OCI-LY1 (cell line): Measurements from ENCODE around the gene ELL2.

Source experiments
- H2AFZ ChIP-seq: fragments of 200-600 bp; sonication (generic), shearing (Covaris generic); 2 replicates; pipeline ENCODE4 v1.6.0; 2014; ENCODE audit warnings: antibody characterized with exemption, mild to moderate bottlenecking, low read length
- H3F3A ChIP-seq: fragments of 200-600 bp; sonication (generic), shearing (Covaris generic); 2 replicates; pipeline ENCODE4 v1.6.0; 2014; ENCODE audit warnings: mild to moderate bottlenecking, antibody characterized with exemption, low read length, moderate library complexity; ENCODE audit not compliant: insufficient read depth
- H3K27ac ChIP-seq: fragments of 200-600 bp; sonication (generic); 2 replicates; pipeline ENCODE4 v1.5.1; 2014; ENCODE audit warnings: low read length, mixed run types, mild to moderate bottlenecking, low read depth; ENCODE audit not compliant: poor library complexity, severe bottlenecking
- H3K27me3 ChIP-seq: fragments of 200-600 bp; sonication (generic); 2 replicates; pipeline ENCODE4 v1.6.0; 2014; ENCODE audit warnings: antibody characterized with exemption, mild to moderate bottlenecking, low read length, moderate library complexity; ENCODE audit not compliant: insufficient read depth
- H3K36me3 ChIP-seq: fragments of 200-600 bp; sonication (generic); 2 replicates; pipeline ENCODE4 v1.6.1; 2014; ENCODE audit warnings: mild to moderate bottlenecking, antibody characterized with exemption, low read length, moderate library complexity, mixed read lengths; ENCODE audit not compliant: insufficient read depth
- H3K4me1 ChIP-seq: fragments of 200-600 bp; sonication (generic); 2 replicates; pipeline ENCODE4 v1.5.1; 2014; ENCODE audit warnings: mild to moderate bottlenecking, low read length, moderate library complexity; ENCODE audit not compliant: insufficient read depth, severe bottlenecking
- H3K4me2 ChIP-seq: fragments of 200-600 bp; sonication (generic), shearing (Covaris generic); 2 replicates; pipeline ENCODE4 v1.6.1; 2014; ENCODE audit warnings: low read length
- H3K4me3 ChIP-seq: fragments of 200-600 bp; sonication (generic); 2 replicates; pipeline ENCODE4 v1.5.1; 2014; ENCODE audit warnings: low read length, low read depth, mild to moderate bottlenecking, mixed read lengths; ENCODE audit not compliant: poor library complexity, severe bottlenecking
- H3K79me2 ChIP-seq: fragments of 200-600 bp; shearing (Covaris generic); 2 replicates; pipeline ENCODE4 v1.6.1; 2016; ENCODE audit warnings: mixed run types, low read length, mixed read lengths; ENCODE audit not compliant: insufficient read depth
- H3K9ac ChIP-seq: fragments of 200-600 bp; sonication (generic), shearing (Covaris generic); 2 replicates; pipeline ENCODE4 v1.6.1; 2014; ENCODE audit warnings: mild to moderate bottlenecking, low read length, mixed read lengths
- H3K9me2 ChIP-seq: fragments of 200-600 bp; sonication (generic), shearing (Covaris generic); 2 replicates; pipeline ENCODE4 v1.6.1; 2014; ENCODE audit warnings: low read depth, mild to moderate bottlenecking, low read length, mixed read lengths
- H3K9me3 ChIP-seq: fragments of 200-600 bp; shearing (Covaris generic); 2 replicates; pipeline ENCODE4 v1.6.1; 2014; ENCODE audit warnings: low read length, mixed read lengths
- H4K20me1 ChIP-seq: fragments of 200-600 bp; sonication (generic), shearing (Covaris generic); 2 replicates; pipeline ENCODE4 v1.6.0; 2016; ENCODE audit warnings: mild to moderate bottlenecking, low read length; ENCODE audit not compliant: insufficient read depth
- EZH2 ChIP-seq: fragments of 200-600 bp; sonication (generic), shearing (Covaris generic); IDR thresholded peaks from 2 replicates; pipeline ENCODE4 v1.8.0; 2017; ENCODE audit warnings: borderline replicate concordance, mixed run types, mild to moderate bottlenecking, antibody characterized with exemption, low read length, moderate library complexity, mixed read lengths
- TF ChIP-seq, protein P1 (sequence below): fragments of 200-600 bp; sonication (generic), shearing (Covaris generic); IDR thresholded peaks from 2 replicates; pipeline ENCODE4 v1.5.1; 2017; ENCODE audit warnings: mild to moderate bottlenecking, antibody characterized with exemption, low read length, moderate library complexity, mixed read lengths

The ELL2 gene

DNA sequence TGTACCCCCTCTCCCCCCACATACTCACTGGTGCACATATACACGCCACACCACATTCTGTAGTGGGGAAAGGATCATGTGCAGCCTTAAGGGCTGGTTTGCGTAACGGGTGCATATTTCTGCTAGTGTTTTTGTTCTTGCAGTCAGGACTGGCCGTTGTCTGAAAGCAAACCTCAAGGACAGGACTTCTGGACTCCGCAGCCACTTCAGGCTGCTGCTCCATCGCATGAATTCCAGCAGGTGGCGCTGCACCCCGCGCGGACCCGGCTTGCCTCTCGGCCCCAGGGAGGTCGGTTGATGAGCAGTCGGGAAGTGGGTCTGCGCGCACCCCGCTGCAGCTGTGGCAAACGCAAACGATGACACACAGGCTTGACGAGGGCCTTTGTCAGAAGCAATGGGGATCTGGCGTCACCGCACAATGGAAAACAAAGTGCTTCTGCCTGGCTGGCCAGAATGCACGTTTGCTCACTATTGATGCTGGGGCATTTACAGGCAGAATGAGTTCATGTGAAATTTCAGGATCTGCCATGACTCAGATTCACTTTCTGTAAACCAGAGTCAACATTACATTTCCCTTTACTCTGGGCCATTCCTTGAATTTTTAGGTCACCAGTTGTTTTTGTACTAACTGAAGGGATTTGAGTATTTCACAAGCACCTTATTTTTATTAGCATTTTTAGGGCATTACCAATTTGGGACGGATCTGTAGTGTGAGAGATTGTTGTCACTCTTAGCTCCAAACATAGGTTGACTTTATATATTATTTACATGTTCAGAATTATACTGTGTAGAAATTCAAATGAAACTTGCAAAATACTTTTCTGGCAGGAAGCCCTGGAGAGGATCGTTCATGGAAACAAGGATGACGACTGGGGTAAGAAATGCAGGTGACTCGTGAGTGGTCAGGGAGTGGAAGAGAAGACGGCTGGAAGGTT lies 102.7 kb downstream of the ELL2 start:
- Histone ChIP-seq H3F3A (no peaks in the 10 kb centered on the region), H2AFZ (no peak overlapping the region), H3K27ac (no peak overlapping the region), H3K4me2 (peak overlapping the region; percentile 35; the same call in 1 of the 2 replicates), H3K79me2 (no peaks in the 10 kb centered on the region), H3K4me3 (no peak overlapping the region), H3K27me3 (0 out of 2 replicates have a peak, but pooled peaks cover 6% of the 10 kb centered on the region), H3K9me3 (no peaks in the 10 kb centered on the region), H3K9me2 (no peaks in the 10 kb centered on the region), H3K4me1 (peaks cover 10% of the 10 kb centered on the region), H3K9ac (no peak overlapping the region), H3K36me3 (no peaks in the 10 kb centered on the region), H4K20me1 (no peaks in the 10 kb centered on the region)
- TF ChIP-seq EZH2: no peak
- TF ChIP-seq, protein P1, sequence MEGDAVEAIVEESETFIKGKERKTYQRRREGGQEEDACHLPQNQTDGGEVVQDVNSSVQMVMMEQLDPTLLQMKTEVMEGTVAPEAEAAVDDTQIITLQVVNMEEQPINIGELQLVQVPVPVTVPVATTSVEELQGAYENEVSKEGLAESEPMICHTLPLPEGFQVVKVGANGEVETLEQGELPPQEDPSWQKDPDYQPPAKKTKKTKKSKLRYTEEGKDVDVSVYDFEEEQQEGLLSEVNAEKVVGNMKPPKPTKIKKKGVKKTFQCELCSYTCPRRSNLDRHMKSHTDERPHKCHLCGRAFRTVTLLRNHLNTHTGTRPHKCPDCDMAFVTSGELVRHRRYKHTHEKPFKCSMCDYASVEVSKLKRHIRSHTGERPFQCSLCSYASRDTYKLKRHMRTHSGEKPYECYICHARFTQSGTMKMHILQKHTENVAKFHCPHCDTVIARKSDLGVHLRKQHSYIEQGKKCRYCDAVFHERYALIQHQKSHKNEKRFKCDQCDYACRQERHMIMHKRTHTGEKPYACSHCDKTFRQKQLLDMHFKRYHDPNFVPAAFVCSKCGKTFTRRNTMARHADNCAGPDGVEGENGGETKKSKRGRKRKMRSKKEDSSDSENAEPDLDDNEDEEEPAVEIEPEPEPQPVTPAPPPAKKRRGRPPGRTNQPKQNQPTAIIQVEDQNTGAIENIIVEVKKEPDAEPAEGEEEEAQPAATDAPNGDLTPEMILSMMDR: peak; percentile 96

DNA sequence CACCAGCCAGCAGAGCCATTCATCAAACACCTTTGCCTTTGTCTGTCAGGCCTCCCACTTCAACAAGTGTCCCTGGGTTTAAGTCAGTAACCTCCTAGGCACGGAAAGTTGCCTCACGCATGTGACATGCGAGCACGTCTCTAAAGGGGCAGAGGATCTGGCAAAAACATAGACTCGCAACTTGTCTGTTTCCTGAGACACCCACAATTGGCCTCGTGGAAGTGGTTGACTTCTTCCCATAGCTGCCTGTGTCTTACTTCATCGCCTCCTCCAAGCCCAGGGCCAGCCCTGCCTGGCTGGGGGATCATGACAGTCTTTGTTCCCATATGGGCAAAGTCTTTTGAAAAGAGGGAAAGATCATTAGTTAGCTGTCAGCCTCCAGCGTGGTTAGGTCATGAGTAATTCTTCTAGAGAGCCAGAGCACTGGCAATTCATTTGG lies 103.6 kb downstream of the ELL2 start:
- TF ChIP-seq, protein P1: no peak
- TF ChIP-seq EZH2: no peak
- Histone ChIP-seq H3K4me2 (no peak overlapping the region), H3K27ac (no peak overlapping the region), H3K79me2 (no peaks in the 10 kb centered on the region), H3K36me3 (no peaks in the 10 kb centered on the region), H3F3A (no peaks in the 10 kb centered on the region), H3K4me3 (no peak overlapping the region), H3K9me3 (no peaks in the 10 kb centered on the region), H3K27me3 (0 out of 2 replicates have a peak, but pooled peaks cover 5% of the 10 kb centered on the region), H3K9me2 (no peaks in the 10 kb centered on the region), H2AFZ (no peak overlapping the region), H3K4me1 (peaks cover 10% of the 10 kb centered on the region), H3K9ac (no peak overlapping the region), H4K20me1 (no peaks in the 10 kb centered on the region)

DNA sequence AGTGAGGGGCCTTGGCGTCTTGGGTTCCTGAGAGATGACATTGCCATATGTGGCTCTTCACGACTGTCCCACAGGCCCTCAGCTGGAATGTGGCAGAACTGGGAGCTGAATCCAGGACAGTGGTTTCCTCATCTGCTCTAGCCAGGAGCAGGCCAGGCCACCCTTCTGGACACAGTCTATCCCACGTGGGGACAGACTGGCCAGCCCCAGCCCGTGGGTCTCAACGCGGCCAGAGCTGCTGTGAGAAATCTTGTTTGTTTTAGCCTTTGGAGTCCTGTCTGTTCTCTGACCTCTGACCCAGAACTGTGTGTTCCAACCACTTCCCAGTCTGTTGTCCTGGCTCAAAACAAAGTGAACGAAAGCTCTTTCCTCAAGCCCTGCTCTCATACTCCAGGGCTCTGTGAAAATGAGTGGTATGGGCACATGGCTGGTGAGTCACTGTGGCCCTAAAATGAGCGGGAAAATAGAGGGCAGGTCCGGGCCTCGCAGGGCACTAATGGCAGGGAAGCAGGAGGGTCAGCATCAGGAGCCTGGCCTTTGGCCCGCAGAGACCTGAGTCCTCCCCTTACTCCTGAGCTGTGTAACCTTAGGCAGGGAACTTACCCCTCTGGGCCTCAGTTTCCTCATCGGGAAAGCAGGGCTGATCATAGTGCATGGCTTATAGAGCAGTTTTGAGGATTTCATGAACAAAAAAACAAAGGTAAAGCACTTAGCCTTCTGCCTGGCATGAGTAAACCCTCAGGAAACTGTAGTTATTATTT lies 104.3 kb downstream of the ELL2 start:
- no peaks in the 10 kb centered on the region for H3K36me3 ChIP-seq
- H3K4me1 ChIP-seq: peaks cover 10% of the 10 kb centered on the region
- H3K79me2 ChIP-seq: no peaks in the 10 kb centered on the region
- no peak overlapping the region for H3K4me2 ChIP-seq
- no peaks in the 10 kb centered on the region for H3K27me3 ChIP-seq
- H3K4me3 ChIP-seq: no peak overlapping the region
- H4K20me1 ChIP-seq: no peaks in the 10 kb centered on the region
- no peaks in the 10 kb centered on the region for H3K9me3 ChIP-seq
- no peak for TF ChIP-seq EZH2
- TF ChIP-seq, protein P1: no peak
- no peak overlapping the region for H2AFZ ChIP-seq
- no peak overlapping the region for H3K27ac ChIP-seq
- no peaks in the 10 kb centered on the region for H3F3A ChIP-seq
- H3K9me2 ChIP-seq: no peaks in the 10 kb centered on the region
- no peak overlapping the region for H3K9ac ChIP-seq
